ENCODE measurements around the gene AGPAT3.

DNA sequence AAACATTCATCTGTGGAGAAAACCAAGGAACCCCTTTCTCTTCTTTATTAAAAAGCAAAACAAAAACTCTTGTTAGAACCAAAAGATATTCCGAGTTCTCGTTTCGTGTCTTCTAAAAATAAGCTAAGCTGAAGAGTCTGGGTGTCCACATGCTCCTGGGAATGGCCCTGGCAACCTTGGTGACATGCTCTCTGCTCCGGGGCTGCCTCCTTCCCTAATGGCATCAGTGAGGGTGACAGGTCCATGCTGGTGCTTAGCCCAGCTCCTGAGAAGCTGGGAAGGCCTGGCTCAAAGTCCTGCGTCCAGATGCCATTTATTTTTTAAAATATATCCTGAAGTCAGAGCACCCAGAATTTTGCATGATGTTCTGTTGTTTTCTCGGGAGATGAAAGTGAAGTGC, 122.5 kb downstream of the AGPAT3 start:
- TF ChIP-seq, protein P1, sequence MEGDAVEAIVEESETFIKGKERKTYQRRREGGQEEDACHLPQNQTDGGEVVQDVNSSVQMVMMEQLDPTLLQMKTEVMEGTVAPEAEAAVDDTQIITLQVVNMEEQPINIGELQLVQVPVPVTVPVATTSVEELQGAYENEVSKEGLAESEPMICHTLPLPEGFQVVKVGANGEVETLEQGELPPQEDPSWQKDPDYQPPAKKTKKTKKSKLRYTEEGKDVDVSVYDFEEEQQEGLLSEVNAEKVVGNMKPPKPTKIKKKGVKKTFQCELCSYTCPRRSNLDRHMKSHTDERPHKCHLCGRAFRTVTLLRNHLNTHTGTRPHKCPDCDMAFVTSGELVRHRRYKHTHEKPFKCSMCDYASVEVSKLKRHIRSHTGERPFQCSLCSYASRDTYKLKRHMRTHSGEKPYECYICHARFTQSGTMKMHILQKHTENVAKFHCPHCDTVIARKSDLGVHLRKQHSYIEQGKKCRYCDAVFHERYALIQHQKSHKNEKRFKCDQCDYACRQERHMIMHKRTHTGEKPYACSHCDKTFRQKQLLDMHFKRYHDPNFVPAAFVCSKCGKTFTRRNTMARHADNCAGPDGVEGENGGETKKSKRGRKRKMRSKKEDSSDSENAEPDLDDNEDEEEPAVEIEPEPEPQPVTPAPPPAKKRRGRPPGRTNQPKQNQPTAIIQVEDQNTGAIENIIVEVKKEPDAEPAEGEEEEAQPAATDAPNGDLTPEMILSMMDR (conservative IDR thresholded peaks at IDR 0.05 in 1 of 2, IDR thresholded peaks at IDR 0.05 in 1 of 2; ENCODE audit: low read depth in 1 of 2, low read length in 2 of 2): no peak
- TF ChIP-seq EZH2 (IDR thresholded peaks at IDR 0.05; ENCODE audit: low read length, missing control alignments): no peak
